Prostate gland (tissue), 2 donors: Measurements from ENCODE around the gene CNBD2. TPM values are rescaled to one million over a fixed set of nuclear protein-coding genes. Genes with fewer than 3 reads are reported as not detected.
"Not testable (repeated sequence)": the region's sequence is repeated elsewhere in the genome, so short reads cannot be mapped to it uniquely, and the experiment has no call there.

Experiments
- DNase-seq: peaks from one replicate; pipeline ENCODE4 v3.0.0-alpha.2; 2019; ENCODE audit warnings: low spot score
- H3K27ac ChIP-seq, 2 donors: fragments of 200-600 bp; sonication (generic); 2 replicates each; pipeline ENCODE4 v1.5.1; 2017 to 2019
- H3K27me3 ChIP-seq: fragments of 200-600 bp; sonication (generic); replicated peaks from 2 replicates; pipeline ENCODE4 v1.5.1; 2019; ENCODE audit not compliant: insufficient read depth
- H3K36me3 ChIP-seq, 2 donors: fragments of 200-600 bp; sonication (generic); 1 replicate in 1 of 2; 2 replicates in 1 of 2; pipeline versions ENCODE4 v1.5.1 to v1.8.1; 2017 to 2019
- H3K4me1 ChIP-seq: fragments of 200-600 bp; sonication (generic); replicated peaks from 2 replicates; pipeline ENCODE4 v1.5.1; 2019
- H3K4me3 ChIP-seq, 2 donors: fragments of 200-600 bp; sonication (generic); 2 replicates each; pipeline ENCODE4 v1.5.1; 2017 to 2019
- H3K9me3 ChIP-seq: fragments of 200-600 bp; sonication (generic); 2 replicates; pipeline ENCODE4 v1.5.1; 2017
- POLR2A ChIP-seq: fragments of 450-650 bp; IDR thresholded peaks from one replicate; pipeline ENCODE4 v1.6.1; 2016; ENCODE audit warnings: antibody characterized with exemption, mild to moderate bottlenecking
- POLR2AphosphoS5 ChIP-seq: sonication (generic); formaldehyde crosslinking; IDR thresholded peaks from one replicate; pipeline ENCODE4 v1.6.1; 2017; ENCODE audit warnings: antibody characterized with exemption
- WGBS: methylation state at CpG from one replicate; pipeline ENCODE4 v1.1.5; 2018; 5-methylcytosine and 5-hydroxymethylcytosine counted together
- intact Hi-C: fragments of 100-400 bp; cut with DNase I; formaldehyde crosslinking; loops from one replicate; pipeline ENCODE4 v1.14.2; 2022
- total RNA-seq, 2 donors: library from RNA; depleted of rRNA; stranded (reverse); fragments of >200 nt; gene quantifications; one replicate each; pipeline ENCODE4 v1.1.0, GENCODE V29; 2016
- TF ChIP-seq, protein P1 (sequence below), 4 experiments: fragments of 200-600 bp in 2 of 4; fragments of 450-650 bp in 2 of 4; sonication (generic) in 2 of 4; IDR thresholded peaks; 1 replicate in 3 of 4; 2 replicates in 1 of 4; pipeline ENCODE4 v1.5.1; 2016 to 2019; ENCODE audit warnings: antibody characterized with exemption in 4 of 4, mild to moderate bottlenecking in 2 of 4, moderate library complexity in 2 of 4

CNBD2 gene
- total RNA-seq, 2 donors from 2014 or later, result 3.3 to 7.7 TPM

DNA sequence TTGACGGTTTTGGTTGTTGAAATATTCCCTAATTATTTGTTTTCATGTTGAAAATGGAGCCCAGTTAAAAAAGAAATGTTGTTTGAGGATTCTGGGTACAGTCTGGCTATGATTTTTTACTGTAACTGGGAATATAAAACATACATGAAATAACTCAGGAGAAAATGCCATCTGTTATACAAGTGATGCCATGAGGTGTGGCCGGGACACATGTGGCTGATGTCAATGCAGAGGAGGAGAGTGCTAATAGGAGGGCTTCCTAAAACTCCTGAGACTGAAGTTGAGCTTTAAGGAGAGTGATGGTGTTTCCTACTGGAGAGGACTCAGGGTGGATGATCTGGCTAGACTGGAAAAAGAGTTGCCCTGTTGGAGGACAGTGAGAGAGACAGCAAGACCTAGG, 26.8 kb upstream of the CNBD2 start:
- no peaks in the 10 kb centered on the region for H3K9me3 ChIP-seq
- DNase-seq, result no peak
- no peak overlapping the region for H3K4me3 ChIP-seq
- intact Hi-C loops, result no loop called here
- H3K36me3 ChIP-seq, result no peaks in the 10 kb centered on the region
- WGBS, result 94% methylated on average over 2 of the region's 2 CpGs
- no peaks in the 10 kb centered on the region for H3K4me1 ChIP-seq
- H3K27ac ChIP-seq, result no peak overlapping the region
- H3K27me3 ChIP-seq, result no peaks in the 10 kb centered on the region
- TF ChIP-seq, protein P1, sequence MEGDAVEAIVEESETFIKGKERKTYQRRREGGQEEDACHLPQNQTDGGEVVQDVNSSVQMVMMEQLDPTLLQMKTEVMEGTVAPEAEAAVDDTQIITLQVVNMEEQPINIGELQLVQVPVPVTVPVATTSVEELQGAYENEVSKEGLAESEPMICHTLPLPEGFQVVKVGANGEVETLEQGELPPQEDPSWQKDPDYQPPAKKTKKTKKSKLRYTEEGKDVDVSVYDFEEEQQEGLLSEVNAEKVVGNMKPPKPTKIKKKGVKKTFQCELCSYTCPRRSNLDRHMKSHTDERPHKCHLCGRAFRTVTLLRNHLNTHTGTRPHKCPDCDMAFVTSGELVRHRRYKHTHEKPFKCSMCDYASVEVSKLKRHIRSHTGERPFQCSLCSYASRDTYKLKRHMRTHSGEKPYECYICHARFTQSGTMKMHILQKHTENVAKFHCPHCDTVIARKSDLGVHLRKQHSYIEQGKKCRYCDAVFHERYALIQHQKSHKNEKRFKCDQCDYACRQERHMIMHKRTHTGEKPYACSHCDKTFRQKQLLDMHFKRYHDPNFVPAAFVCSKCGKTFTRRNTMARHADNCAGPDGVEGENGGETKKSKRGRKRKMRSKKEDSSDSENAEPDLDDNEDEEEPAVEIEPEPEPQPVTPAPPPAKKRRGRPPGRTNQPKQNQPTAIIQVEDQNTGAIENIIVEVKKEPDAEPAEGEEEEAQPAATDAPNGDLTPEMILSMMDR (IDR thresholded peaks at IDR 0.05), result no peak
- no peak for TF ChIP-seq POLR2AphosphoS5

- no peaks in the 10 kb centered on the region for H3K36me3 ChIP-seq
- no peak overlapping the region for H3K27ac ChIP-seq
- TF ChIP-seq POLR2A (no peak), POLR2AphosphoS5 (no peak)
- TF ChIP-seq, protein P1 (IDR thresholded peaks at IDR 0.05), result no peak
- H3K27me3 ChIP-seq, result no peaks in the 10 kb centered on the region
- DNase-seq, result no peak
- H3K9me3 ChIP-seq, result no peaks in the 10 kb centered on the region
- 89% methylated on average over 2 of the region's 2 CpGs for WGBS
- intact Hi-C loops, result no loop called here
- H3K4me1 ChIP-seq, result no peaks in the 10 kb centered on the region
- H3K4me3 ChIP-seq, result no peak overlapping the region
These were observed 26.1 kb upstream of the CNBD2 start for GRCh38 chr20:35942243-35942642.

DNA sequence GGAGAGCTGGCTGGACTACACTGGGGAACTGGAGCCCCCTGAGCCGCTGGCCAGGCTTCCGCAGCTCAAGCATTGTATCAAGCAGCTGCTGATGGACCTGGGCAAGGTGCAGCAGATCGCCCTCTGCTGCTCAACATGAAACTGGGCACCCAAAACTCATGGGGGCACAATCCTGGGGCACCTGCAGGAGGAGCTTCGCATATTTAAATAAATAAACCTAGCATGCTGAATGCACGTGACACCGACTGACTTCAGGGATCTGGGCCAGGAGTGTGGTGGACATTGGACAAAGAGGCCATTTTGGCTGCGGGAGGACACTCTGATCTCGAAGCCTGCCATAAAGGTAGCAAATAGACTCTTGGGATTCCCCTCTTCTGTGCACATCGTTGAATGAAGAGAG, 20.9 kb upstream of the CNBD2 start:
- Histone ChIP-seq H3K4me1 (peaks cover 5% of the 10 kb centered on the region), H3K36me3 (no peaks in the 10 kb centered on the region), H3K9me3 (no peaks in the 10 kb centered on the region), H3K27me3 (no peaks in the 10 kb centered on the region), H3K27ac (no peak overlapping the region), H3K4me3 (no peak overlapping the region)
- TF ChIP-seq, protein P1 (IDR thresholded peaks at IDR 0.05), result no peak
- TF ChIP-seq POLR2AphosphoS5 (no peak), POLR2A (no peak)
- DNase-seq, result no peak
- intact Hi-C loops, result no loop called here
- 64% methylated on average over 9 of the region's 9 CpGs for WGBS

- Histone ChIP-seq H3K27me3 (no peaks in the 10 kb centered on the region), H3K27ac (no peak overlapping the region), H3K4me3 (no peak overlapping the region), H3K9me3 (no peaks in the 10 kb centered on the region), H3K4me1 (peaks cover 9% of the 10 kb centered on the region), H3K36me3 (no peaks in the 10 kb centered on the region)
- 39% methylated on average over 2 of the region's 2 CpGs for WGBS
- no peak for TF ChIP-seq POLR2AphosphoS5
- TF ChIP-seq, protein P1 (IDR thresholded peaks at IDR 0.05), result no peak
- no peak for DNase-seq
- intact Hi-C loops, result no loop called here
These were observed 20.5 kb upstream of the CNBD2 start for GRCh38 chr20:35947907-35948306.

- Histone ChIP-seq H3K4me3 (no peak overlapping the region), H3K36me3 (no peaks in the 10 kb centered on the region), H3K27me3 (no peaks in the 10 kb centered on the region), H3K9me3 (no peaks in the 10 kb centered on the region), H3K27ac (no peak overlapping the region), H3K4me1 (peaks cover 13% of the 10 kb centered on the region)
- intact Hi-C loops, result no loop called here
- WGBS, result 91% methylated on average over 7 of the region's 7 CpGs
- no peak for TF ChIP-seq POLR2A
- TF ChIP-seq POLR2AphosphoS5, result no peak
- TF ChIP-seq, protein P1 (IDR thresholded peaks at IDR 0.05), result no peak
- DNase-seq, result no peak
These were observed 18.3 kb upstream of the CNBD2 start for GRCh38 chr20:35950093-35950492.

DNA sequence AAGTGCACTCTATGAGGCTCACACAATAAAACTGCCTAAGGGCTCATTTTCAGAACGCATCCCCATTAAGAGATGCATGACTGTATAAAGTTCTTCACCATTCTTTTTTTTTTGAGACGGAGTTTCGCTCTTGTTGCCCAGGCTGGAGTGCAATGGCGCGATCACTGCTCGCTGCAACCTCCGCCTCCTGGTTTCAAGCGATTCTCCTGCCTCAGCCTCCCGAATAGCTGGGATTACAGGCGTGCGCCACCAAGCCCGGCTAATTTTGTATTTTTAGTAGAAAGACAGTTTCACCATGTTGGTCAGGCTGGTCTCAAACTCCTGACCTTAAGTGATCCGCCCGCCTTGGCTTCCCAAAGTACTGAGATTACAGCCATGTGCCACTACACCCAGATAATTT, 16.3 kb upstream of the CNBD2 start:
- H3K27me3 ChIP-seq, DNase-seq, H3K36me3 ChIP-seq, intact Hi-C loops, H3K9me3 ChIP-seq: not testable (repeated sequence)
- H3K27ac ChIP-seq, result peak overlapping the region in 1 of 2 donors; percentile 97
- H3K4me3 ChIP-seq, result peak overlapping the region in 1 of 2 donors; percentile 98
- peaks cover 13% of the 10 kb centered on the region for H3K4me1 ChIP-seq
- WGBS, result 95% methylated on average over 14 of the region's 14 CpGs
